GM12891 (cell line): ENCODE measurements around the gene ALDH1L1.

Experiments used
- POLR2A ChIP-seq: IDR thresholded peaks from 2 replicates; pipeline ENCODE4 v1.6.1; 2011; ENCODE audit warnings: low read depth, low read length, control low read depth
- POLR2AphosphoS5 ChIP-seq: IDR thresholded peaks from 2 replicates; pipeline ENCODE4 v1.6.1; 2011; ENCODE audit warnings: low read depth, low read length, control low read depth
- POU2F2 ChIP-seq: IDR thresholded peaks from 2 replicates; pipeline ENCODE4 v1.6.1; 2011; ENCODE audit warnings: low read depth, mild to moderate bottlenecking, control low read depth, low read length, moderate library complexity
- TAF1 ChIP-seq: IDR thresholded peaks from 2 replicates; pipeline ENCODE4 v1.6.1; 2011; ENCODE audit warnings: low read depth, low read length, control low read depth

DNA sequence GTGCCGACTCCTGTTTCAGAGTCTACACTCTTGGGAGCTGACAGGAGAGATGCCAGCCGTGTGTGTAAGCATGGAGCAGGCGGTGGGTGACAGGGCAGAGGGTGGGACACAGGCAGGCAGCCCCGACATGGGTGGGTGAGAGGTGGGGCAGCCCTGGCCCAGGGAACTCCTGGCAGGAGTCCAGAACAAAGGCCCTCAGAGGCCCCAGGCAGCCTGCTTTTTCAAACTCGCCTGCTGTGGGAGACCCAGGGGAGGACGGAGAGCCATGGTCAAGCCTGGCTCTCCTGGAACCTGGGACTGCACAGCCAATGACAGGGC, 67.2 kb downstream of the ALDH1L1 start:
- TF ChIP-seq TAF1 (no peak), POLR2AphosphoS5 (no peak), POU2F2 (no peak), POLR2A (no peak)
